Sigmoid colon (tissue), 7 donors: ENCODE results near the gene EVI5L. TPM values are rescaled to one million over a fixed set of nuclear protein-coding genes. Genes with fewer than 3 reads are reported as not detected.

Experiments used
- polyA plus RNA-seq, 3 donors: library from polyadenylated mRNA; stranded (reverse); fragments of 200-250 nt; gene quantifications; one replicate each; pipeline ENCODE4 v1.2.3, GENCODE V29; 2013
- total RNA-seq, 4 donors: library from RNA; depleted of rRNA; stranded (reverse); fragments of >200 nt; gene quantifications; one replicate each; pipeline ENCODE4 v1.1.0, GENCODE V29; 2016
- donor health status: healthy with polysubstance abuse.
- donor health status: Bipolar disorder and iron deficiency.
- donor health status: healthy.

EVI5L gene
- total and polyA plus RNA-seq, 7 donors, result 5.3 to 18.6 (median 10.3) TPM

Other genes with a start within 250 kb of the EVI5L start
- under 1 TPM in 3 of 4 donors, not detected in 1; under 0.01 to 0.28 (median 0.27) TPM for gene CAMSAP3, start 234.4 kb upstream of the EVI5L start, total RNA-seq
- 10 to 100 TPM; 15.6 to 37.2 (median 26.8) TPM for gene CAMSAP3, start 234.4 kb upstream of the EVI5L start, polyA plus RNA-seq
- 10 to 100 TPM; 29.5 to 38.3 (median 33.8) TPM for gene XAB2, start 200.7 kb upstream of the EVI5L start, total RNA-seq
- 10 to 100 TPM in 2 of 3 donors, 1 to 10 TPM in 1; 9.7 to 29.9 (median 13.8) TPM for gene XAB2, start 200.7 kb upstream of the EVI5L start, polyA plus RNA-seq
- gene PET100, start 200.4 kb upstream of the EVI5L start, total RNA-seq, result 10 to 100 TPM; 10.8 to 37.1 (median 30.1) TPM
- 10 to 100 TPM; 63.3 to 70.9 (median 68.7) TPM for gene PET100, start 200.4 kb upstream of the EVI5L start, polyA plus RNA-seq
- gene PCP2, start 196.5 kb upstream of the EVI5L start, total RNA-seq, result not detected
- 1 to 10 TPM in 1 of 3 donors, not detected in 2; 1.0 TPM for gene PCP2, start 196.5 kb upstream of the EVI5L start, polyA plus RNA-seq
- gene STXBP2, start 193.1 kb upstream of the EVI5L start, total RNA-seq, result 1 to 10 TPM; 5.9 to 9.3 (median 7.6) TPM
- 100 to 1,000 TPM; 117 to 163 (median 132) TPM for gene STXBP2, start 193.1 kb upstream of the EVI5L start, polyA plus RNA-seq
- gene RETN, start 161.2 kb upstream of the EVI5L start, total RNA-seq, result not detected
- gene RETN, start 161.2 kb upstream of the EVI5L start, polyA plus RNA-seq, result 10 to 100 TPM in 1 of 3 donors, 1 to 10 TPM in 2; 3.6 to 38.1 (median 8.6) TPM
- under 1 TPM in 3 of 4 donors, not detected in 1; 0.36 to 0.49 (median 0.41) TPM for gene MCEMP1, start 153.1 kb upstream of the EVI5L start, total RNA-seq
- 1 to 10 TPM in 2 of 3 donors, under 1 TPM in 1; 0.51 to 2.8 (median 1.8) TPM for gene MCEMP1, start 153.1 kb upstream of the EVI5L start, polyA plus RNA-seq
- gene TRAPPC5, start 149.4 kb upstream of the EVI5L start, total RNA-seq, result 10 to 100 TPM; 32.8 to 89.6 (median 50.5) TPM
- 10 to 100 TPM; 55.3 to 75.5 (median 55.9) TPM for gene TRAPPC5, start 149.4 kb upstream of the EVI5L start, polyA plus RNA-seq
- 1 to 10 TPM in 1 of 4 donors, under 1 TPM in 3; 0.27 to 2.5 (median 0.61) TPM for gene FCER2, start 128.1 kb upstream of the EVI5L start, total RNA-seq
- gene FCER2, start 128.1 kb upstream of the EVI5L start, polyA plus RNA-seq, result 10 to 100 TPM in 1 of 3 donors, under 1 TPM in 1, not detected in 1; 0.46 to 14.7 TPM
- 1 to 10 TPM; 1.4 to 3.6 (median 3.1) TPM for gene CLEC4G, start 98.1 kb upstream of the EVI5L start, total RNA-seq
- under 1 TPM in 2 of 3 donors, not detected in 1; 0.45 to 0.46 TPM for gene CLEC4G, start 98.1 kb upstream of the EVI5L start, polyA plus RNA-seq
- gene CD209, start 82.7 kb upstream of the EVI5L start, total RNA-seq, result 1 to 10 TPM; 1.4 to 6.4 (median 5.6) TPM
- 10 to 100 TPM in 1 of 3 donors, 1 to 10 TPM in 2; 2.9 to 12.3 (median 3.6) TPM for gene CD209, start 82.7 kb upstream of the EVI5L start, polyA plus RNA-seq
- 1 to 10 TPM in 1 of 4 donors, not detected in 3; 1.4 TPM for gene CLEC4M, start 67.0 kb upstream of the EVI5L start, total RNA-seq
- under 1 TPM in 2 of 3 donors, not detected in 1; under 0.01 to 0.82 TPM for gene CLEC4M, start 67.0 kb upstream of the EVI5L start, polyA plus RNA-seq
- not detected for gene PRR36, start 44.2 kb downstream of the EVI5L start, total RNA-seq
- under 1 TPM in 2 of 3 donors, not detected in 1; under 0.01 to 0.23 TPM for gene PRR36, start 44.2 kb downstream of the EVI5L start, polyA plus RNA-seq
- not detected for gene LRRC8E, start 58.3 kb downstream of the EVI5L start, total RNA-seq
- 1 to 10 TPM in 2 of 3 donors, under 1 TPM in 1; 0.23 to 1.2 (median 1.2) TPM for gene LRRC8E, start 58.3 kb downstream of the EVI5L start, polyA plus RNA-seq
- 10 to 100 TPM; 12.5 to 20.2 (median 17.4) TPM for gene MAP2K7, start 73.7 kb downstream of the EVI5L start, total RNA-seq
- gene MAP2K7, start 73.7 kb downstream of the EVI5L start, polyA plus RNA-seq, result 10 to 100 TPM; 15.6 to 27.8 (median 15.7) TPM
- 1 to 10 TPM in 1 of 4 donors, not detected in 3; 1.8 TPM for gene TGFBR3L, start 84.6 kb downstream of the EVI5L start, total RNA-seq
- not detected for gene TGFBR3L, start 84.6 kb downstream of the EVI5L start, polyA plus RNA-seq
- 10 to 100 TPM; 20.3 to 31.2 (median 27.8) TPM for gene SNAPC2, start 90.1 kb downstream of the EVI5L start, total RNA-seq
- gene SNAPC2, start 90.1 kb downstream of the EVI5L start, polyA plus RNA-seq, result 10 to 100 TPM; 11.6 to 19.5 (median 16.8) TPM
- 10 to 100 TPM; 25.3 to 92.2 (median 38.8) TPM for gene CTXN1, start 95.9 kb downstream of the EVI5L start, total RNA-seq
- 1 to 10 TPM in 1 of 3 donors, under 1 TPM in 2; 0.60 to 2.2 (median 0.92) TPM for gene CTXN1, start 95.9 kb downstream of the EVI5L start, polyA plus RNA-seq
- gene TIMM44, start 113.4 kb downstream of the EVI5L start, total RNA-seq, result 10 to 100 TPM; 51.7 to 80.1 (median 78.6) TPM
- 10 to 100 TPM; 33.0 to 72.4 (median 38.8) TPM for gene TIMM44, start 113.4 kb downstream of the EVI5L start, polyA plus RNA-seq
- 10 to 100 TPM; 15.8 to 20.3 (median 17.1) TPM for gene ELAVL1, start 175.4 kb downstream of the EVI5L start, total RNA-seq
- gene ELAVL1, start 175.4 kb downstream of the EVI5L start, polyA plus RNA-seq, result 10 to 100 TPM; 21.6 to 31.0 (median 22.4) TPM
- gene CCL25, start 222.5 kb downstream of the EVI5L start, total RNA-seq, result not detected
- gene CCL25, start 222.5 kb downstream of the EVI5L start, polyA plus RNA-seq, result under 1 TPM in 1 of 3 donors, not detected in 2; 0.17 TPM